ENCODE results near the gene IRF1.

IRF1 gene

GRCh38 chr5:132460846-132461568, 29.6 kb downstream of the IRF1 start:
- DNase-seq (ENCODE audit: low read depth) = no peak

- no peak for DNase-seq (ENCODE audit: low read depth)
Measured at GRCh38 chr5:132459983-132460838, 30.4 kb downstream of the IRF1 start.

DNA sequence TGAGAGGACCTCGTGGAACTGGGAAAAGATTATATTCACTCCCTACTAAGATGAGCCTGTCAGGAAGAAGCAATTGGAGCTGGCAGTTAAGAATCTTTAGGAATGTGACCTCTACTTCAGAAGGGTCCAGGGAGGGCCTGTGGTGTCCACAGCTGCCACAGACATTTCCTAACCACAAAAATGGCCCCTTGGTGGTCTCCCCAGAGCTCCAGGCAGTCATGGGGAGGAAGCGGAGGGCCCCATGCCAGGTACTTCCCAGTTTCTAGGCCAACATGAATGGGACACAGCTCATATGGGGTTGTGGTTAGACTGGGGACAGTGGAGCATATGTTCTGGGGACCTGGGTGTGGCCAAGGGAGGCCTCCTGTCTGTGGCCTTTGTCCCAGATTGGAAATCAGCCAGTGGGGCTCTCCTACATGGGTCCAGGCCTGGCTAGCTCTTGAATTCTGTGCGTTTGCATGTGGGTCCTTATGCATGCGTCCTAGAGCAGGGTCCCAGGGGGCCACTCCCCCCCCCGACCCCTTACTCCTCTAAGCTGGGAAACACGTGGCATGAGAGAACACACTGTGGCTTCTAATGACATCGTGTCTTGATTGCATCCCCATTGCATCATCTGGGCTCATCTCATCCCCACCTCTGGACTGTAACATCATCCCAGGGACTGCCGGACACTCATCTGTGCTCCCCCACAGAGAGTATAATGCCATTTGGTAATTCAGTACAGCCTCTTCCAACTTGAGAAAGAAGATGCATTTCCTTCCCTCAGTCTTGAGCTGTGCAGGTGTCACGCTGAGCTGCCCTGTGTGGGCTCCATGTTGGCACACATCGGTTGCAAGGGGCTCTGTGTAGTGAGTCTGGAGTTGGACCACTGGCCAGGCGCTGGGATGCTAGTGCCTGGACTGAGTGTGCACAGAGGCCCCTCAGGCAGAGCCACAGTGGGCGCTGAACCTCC, 31.3 kb downstream of the IRF1 start:
- DNase-seq (ENCODE audit: low read depth) = no peak

GRCh38 chr5:132458651-132459030, 31.9 kb downstream of the IRF1 start:
- no peak for DNase-seq (ENCODE audit: low read depth)

DNA sequence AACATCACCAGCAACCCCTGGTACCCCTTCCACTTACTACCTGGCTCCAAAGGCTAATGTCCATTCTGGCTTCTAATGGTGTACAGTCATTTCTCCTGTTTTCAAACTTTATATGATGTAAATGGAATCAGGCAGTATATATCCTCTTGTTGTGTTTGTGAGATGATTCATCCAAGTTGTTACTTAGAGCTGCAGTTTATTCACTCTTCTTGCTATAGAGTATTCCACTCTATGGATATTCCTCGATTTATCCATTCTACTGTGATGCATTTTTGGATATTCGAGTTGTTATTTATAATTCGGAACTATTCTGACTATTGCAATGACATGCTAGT, 32.4 kb downstream of the IRF1 start:
- no peak for DNase-seq (ENCODE audit: low read depth)

GRCh38 chr5:132457371-132458225, 33.0 kb downstream of the IRF1 start:
- no peak for DNase-seq (ENCODE audit: low read depth)

DNA sequence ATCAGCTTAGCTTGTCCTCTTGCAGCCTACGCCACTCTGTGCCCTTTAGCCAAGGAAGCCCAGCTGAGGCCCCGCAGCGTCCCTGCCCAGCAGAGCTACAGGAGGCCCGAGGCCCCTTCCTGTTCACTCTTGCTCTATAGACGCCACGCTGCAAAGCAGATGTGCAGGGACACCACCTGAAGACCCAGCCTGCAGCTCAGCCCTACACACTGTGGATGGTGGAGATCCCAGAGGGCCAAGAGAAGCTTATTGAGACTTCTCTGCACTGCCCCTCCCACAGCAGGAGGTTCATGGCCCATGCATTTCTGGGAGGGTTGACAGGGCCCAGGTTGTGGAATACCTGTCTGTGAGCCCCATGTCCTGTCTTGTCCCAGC, 33.6 kb downstream of the IRF1 start:
- no peak for DNase-seq (ENCODE audit: low read depth)

GRCh38 chr5:132456296-132456986, 34.1 kb downstream of the IRF1 start:
- no peak for DNase-seq (ENCODE audit: low read depth)

DNA sequence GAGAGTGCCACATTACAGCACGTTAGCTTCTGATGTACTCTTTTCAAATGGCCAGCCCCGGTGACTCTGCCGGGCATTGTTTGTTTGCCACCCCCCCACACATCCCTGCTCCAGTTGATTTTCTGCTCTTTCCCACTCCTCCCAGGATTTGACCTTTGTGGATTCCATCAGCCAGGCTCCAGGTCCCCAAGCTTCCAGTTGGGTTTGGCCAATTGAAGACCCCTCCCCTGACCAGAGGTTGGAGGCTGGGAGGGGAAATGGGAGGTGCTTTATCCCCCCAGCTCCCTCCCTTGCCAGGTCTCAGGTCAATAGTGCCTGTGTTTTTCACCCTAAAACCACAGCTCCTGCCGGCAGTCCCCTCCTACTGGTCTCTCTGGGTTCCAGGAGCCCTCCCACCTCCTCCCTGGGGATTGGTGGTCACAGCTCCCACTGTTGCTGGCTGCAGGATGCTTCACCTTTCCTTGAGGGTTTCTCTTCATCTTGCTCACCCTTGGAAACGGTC, 34.9 kb downstream of the IRF1 start:
- DNase-seq (ENCODE audit: low read depth) = no peak

DNA sequence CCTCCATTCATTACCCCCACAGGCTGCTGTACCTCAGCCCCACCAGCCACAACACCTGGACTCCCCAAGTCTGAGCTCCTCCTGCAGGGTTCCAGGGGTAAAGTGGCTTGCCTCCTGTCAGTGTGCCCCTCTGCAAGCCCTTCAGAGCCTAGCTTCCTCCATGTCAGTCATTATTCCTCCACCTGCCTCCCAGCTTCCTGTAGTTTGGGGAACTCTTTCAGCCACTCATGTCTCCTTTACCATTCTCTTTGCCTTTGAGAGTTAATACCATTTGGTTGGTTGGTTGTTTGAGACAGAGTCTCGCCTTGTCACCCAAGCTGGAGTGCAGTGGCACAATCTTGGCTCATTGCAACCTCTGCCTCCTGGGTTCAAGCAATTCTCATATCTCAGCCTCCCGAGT, 36.2 kb downstream of the IRF1 start:
- no peak for DNase-seq (ENCODE audit: low read depth)

GRCh38 chr5:132451387-132451786, 39.2 kb downstream of the IRF1 start:
- DNase-seq (ENCODE audit: low read depth) = no peak

DNA sequence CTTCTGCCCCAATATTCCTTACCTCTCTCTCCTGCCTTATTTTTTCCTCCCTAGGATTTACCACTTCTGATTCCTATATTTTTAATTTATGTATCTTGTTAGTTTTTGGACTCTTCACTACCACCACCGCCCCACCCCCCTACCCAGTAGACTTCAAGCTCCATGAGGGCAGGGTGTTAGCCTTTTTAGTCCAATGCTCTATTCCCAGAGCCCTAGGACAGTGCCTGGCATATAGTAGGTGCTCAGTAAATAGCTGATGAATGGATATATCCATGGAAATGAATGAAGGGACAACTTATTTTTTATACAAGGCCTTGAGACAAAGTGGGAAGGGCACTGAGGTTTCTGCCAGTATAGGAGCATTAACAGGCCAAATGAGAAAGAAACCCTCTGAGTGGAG, 41.5 kb downstream of the IRF1 start:
- no peak for DNase-seq (ENCODE audit: low read depth)

GRCh38 chr5:132447196-132447595, 43.4 kb downstream of the IRF1 start:
- no peak for DNase-seq (ENCODE audit: low read depth)

GRCh38 chr5:132446621-132447020, 44.0 kb downstream of the IRF1 start:
- DNase-seq (ENCODE audit: low read depth) = no peak

DNA sequence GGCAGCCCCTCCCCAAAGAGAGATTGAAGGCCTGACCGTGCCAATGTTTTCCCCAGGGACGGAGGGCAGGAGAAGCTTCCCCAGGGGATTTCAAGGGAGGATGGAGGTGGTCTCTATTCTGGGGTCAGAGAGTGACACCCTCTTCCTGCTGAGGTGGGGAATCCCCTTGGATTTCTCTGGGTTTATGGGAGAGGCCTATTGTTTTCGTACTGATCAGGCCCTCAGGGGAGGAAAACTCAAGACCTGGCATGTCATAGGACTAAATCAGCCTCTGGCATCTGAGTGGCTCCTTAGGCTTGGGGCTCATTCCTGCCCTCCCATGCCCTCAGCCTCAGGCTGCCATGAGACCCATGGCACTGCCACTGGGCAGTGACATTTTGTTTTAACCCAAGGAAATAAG, 44.6 kb downstream of the IRF1 start:
- DNase-seq (ENCODE audit: low read depth) = no peak

- DNase-seq (ENCODE audit: low read depth) = no peak
Measured at GRCh38 chr5:132445640-132445923, 45.0 kb downstream of the IRF1 start.

GRCh38 chr5:132444841-132445639, 45.5 kb downstream of the IRF1 start:
- no peak for DNase-seq (ENCODE audit: low read depth)

- DNase-seq (ENCODE audit: low read depth) = no peak
Measured at GRCh38 chr5:132444061-132444460, 46.5 kb downstream of the IRF1 start.

- DNase-seq (ENCODE audit: low read depth) = no peak
Measured at GRCh38 chr5:132439521-132440089, 51.0 kb downstream of the IRF1 start.

DNA sequence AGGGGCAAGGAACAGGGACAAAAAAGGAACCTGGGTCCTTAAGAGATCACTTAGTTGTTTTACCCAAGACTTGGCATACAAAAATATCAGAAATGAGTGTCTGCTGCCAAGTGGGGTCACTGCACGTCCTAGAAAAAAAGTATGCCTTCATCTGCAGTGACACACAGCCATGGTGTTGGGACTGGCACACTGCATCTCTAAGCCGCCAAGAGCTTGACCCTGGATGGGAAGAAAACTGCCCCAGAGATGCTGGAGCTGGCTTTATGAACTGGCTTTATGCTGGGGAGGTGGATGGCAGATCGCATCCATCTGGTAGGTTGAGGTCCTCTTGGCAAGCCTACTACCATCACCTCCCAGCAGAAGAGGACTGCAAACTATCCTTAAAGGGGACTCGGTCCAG, 51.7 kb downstream of the IRF1 start:
- no peak for DNase-seq (ENCODE audit: low read depth)
